Activated CD8-positive, alpha-beta T cell treated with anti-CD3 and anti-CD28 coated beads for 36 hours (primary cell): Measurements from ENCODE around the gene ESCO1. TPM values are rescaled to one million over a fixed set of nuclear protein-coding genes. Genes with fewer than 3 reads are reported as not detected.

Source experiments
- ATAC-seq: fragments of 200-7000 bp; cut with Tn5 transposase; one replicate; pipeline ENCODE4 v1.10.0; 2021; ENCODE audit warnings: mild to moderate bottlenecking, moderate library complexity
- CTCF ChIA-PET: fragments of 350-600 bp; sonication (Branson Sonifier 250); formaldehyde crosslinking; loops from one replicate; lab custom pipeline; 2021; ENCODE audit warnings: antibody characterized with exemption; lab: Charles Lee
- POLR2A ChIA-PET: fragments of 350-600 bp; sonication (Branson Sonifier 250); formaldehyde crosslinking; loops from one replicate; lab custom pipeline; 2021; ENCODE audit warnings: antibody characterized with exemption; lab: Charles Lee
- DNase-seq: peaks from one replicate; pipeline ENCODE4 v3.0.0-alpha.2; 2020
- H3K27ac Mint-ChIP-seq: one replicate; pipeline ENCODE4 v1.8.0; 2021; ENCODE audit warnings: mild to moderate bottlenecking, mixed read lengths
- H3K27me3 Mint-ChIP-seq: one replicate; pipeline ENCODE4 v1.8.0; 2021; ENCODE audit warnings: mixed read lengths
- H3K36me3 Mint-ChIP-seq: one replicate; pipeline ENCODE4 v1.8.0; 2021; ENCODE audit warnings: low read depth, mixed read lengths
- H3K4me1 Mint-ChIP-seq: one replicate; pipeline ENCODE4 v1.8.0; 2021; ENCODE audit warnings: low read depth, mixed read lengths
- H3K4me3 Mint-ChIP-seq: one replicate; pipeline ENCODE4 v1.8.0; 2021; ENCODE audit warnings: mild to moderate bottlenecking, moderate library complexity, mixed read lengths
- H3K9me3 Mint-ChIP-seq: one replicate; pipeline ENCODE4 v1.8.0; 2021; ENCODE audit warnings: mixed read lengths
- intact Hi-C: fragments of 100-400 bp; cut with micrococcal nuclease; formaldehyde crosslinking; loops from one replicate; pipeline ENCODE4 v1.10.0; 2022
- total RNA-seq, 2 experiments: library from RNA; stranded (reverse); gene quantifications; one replicate each; pipeline ENCODE4 v1.2.3, GENCODE V29; 2021
- TF ChIP-seq, protein P1 (sequence below): fragments of 200-600 bp; IDR thresholded peaks from one replicate; pipeline ENCODE4 v1.8.0; 2022; ENCODE audit warnings: antibody characterized with exemption, mild to moderate bottlenecking

ESCO1 gene
- total RNA-seq, 2 experiments from 2014 or later = 21.8 to 23.1 TPM

DNA sequence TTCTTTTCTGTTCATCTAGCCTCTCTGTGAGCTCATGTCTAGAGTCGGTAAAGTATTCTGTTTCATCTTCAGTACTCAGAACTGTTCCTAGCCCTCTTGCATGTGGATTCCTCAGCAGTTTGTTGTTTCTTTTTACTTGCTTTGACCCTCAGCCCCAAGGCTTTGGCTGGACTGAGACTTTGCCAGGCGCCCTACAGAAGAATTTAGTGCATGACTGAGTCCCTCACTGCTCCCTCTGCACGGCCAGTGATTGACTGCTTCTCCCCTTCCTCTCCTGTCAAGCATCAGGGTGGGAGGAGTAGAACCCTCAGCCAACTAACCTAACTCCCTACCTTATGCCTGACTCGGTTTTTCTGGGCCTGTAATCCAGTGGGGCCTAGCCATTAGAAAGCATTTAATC is 109.8 kb downstream of the ESCO1 start:
- ChIA-PET POLR2A (no interaction called here), CTCF (interaction anchor here (1.5 kb wide), 1 partner anchor 34 kb away, joined by 3 read pairs; no protein-coding TSS in a partner anchor)
- intact Hi-C loops = no loop called here
- H3K36me3 Mint-ChIP-seq = no peaks in the 10 kb centered on the region
- no peak overlapping the region for H3K4me3 Mint-ChIP-seq
- H3K9me3 Mint-ChIP-seq = no peaks in the 10 kb centered on the region
- H3K27me3 Mint-ChIP-seq = no peaks in the 10 kb centered on the region
- TF ChIP-seq, protein P1, sequence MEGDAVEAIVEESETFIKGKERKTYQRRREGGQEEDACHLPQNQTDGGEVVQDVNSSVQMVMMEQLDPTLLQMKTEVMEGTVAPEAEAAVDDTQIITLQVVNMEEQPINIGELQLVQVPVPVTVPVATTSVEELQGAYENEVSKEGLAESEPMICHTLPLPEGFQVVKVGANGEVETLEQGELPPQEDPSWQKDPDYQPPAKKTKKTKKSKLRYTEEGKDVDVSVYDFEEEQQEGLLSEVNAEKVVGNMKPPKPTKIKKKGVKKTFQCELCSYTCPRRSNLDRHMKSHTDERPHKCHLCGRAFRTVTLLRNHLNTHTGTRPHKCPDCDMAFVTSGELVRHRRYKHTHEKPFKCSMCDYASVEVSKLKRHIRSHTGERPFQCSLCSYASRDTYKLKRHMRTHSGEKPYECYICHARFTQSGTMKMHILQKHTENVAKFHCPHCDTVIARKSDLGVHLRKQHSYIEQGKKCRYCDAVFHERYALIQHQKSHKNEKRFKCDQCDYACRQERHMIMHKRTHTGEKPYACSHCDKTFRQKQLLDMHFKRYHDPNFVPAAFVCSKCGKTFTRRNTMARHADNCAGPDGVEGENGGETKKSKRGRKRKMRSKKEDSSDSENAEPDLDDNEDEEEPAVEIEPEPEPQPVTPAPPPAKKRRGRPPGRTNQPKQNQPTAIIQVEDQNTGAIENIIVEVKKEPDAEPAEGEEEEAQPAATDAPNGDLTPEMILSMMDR = no peak
- no peak overlapping the region for H3K27ac Mint-ChIP-seq
- ATAC-seq (no peak), DNase-seq (no peak)
- H3K4me1 Mint-ChIP-seq = no peaks in the 10 kb centered on the region

DNA sequence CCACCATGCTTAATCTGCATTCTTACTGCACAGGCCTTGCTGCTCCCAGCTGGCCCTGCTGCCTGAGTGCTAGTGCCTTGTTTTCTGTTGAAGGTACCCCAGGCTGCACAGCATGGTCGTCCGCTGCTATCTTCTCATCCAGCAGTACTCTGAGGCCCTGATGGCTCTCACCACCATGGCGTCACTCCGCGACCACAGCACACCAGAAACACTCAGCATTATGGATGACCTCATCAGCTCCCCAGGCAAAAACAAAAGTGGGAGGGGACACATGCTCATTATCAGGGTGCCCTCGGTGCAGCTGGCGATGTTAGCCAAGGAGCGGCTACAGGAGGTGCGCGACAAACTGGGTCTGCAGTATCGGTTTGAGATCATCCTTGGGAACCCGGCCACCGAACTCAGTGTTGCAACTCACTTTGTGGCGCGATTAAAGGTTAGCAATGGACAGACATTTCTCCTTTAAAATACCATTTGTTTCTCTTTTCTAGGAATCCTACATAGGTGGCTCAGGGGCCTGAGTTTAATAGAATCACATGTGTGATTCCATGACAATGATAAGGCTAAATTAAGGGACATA is 110.5 kb downstream of the ESCO1 start:
- Mint-ChIP-seq H3K4me1 (peaks cover 1% of the 10 kb centered on the region), H3K9me3 (no peaks in the 10 kb centered on the region), H3K27ac (no peak overlapping the region), H3K36me3 (no peaks in the 10 kb centered on the region), H3K4me3 (no peak overlapping the region), H3K27me3 (no peaks in the 10 kb centered on the region)
- DNase-seq (no peak), ATAC-seq (no peak)
- intact Hi-C loops = loop anchor here (5.0 to 10.0 kb wide), 3 partner anchors 75 to 467 kb away; no protein-coding TSS in a partner anchor
- ChIA-PET POLR2A (no interaction called here), CTCF (interaction anchor here (0.7 to 1.9 kb wide), 11 partner anchors 11 to 425 kb away, joined by 3 to 6 read pairs (median 3); partner anchors contain the start of gene SNRPD1)
- TF ChIP-seq, protein P1 = no peak

DNA sequence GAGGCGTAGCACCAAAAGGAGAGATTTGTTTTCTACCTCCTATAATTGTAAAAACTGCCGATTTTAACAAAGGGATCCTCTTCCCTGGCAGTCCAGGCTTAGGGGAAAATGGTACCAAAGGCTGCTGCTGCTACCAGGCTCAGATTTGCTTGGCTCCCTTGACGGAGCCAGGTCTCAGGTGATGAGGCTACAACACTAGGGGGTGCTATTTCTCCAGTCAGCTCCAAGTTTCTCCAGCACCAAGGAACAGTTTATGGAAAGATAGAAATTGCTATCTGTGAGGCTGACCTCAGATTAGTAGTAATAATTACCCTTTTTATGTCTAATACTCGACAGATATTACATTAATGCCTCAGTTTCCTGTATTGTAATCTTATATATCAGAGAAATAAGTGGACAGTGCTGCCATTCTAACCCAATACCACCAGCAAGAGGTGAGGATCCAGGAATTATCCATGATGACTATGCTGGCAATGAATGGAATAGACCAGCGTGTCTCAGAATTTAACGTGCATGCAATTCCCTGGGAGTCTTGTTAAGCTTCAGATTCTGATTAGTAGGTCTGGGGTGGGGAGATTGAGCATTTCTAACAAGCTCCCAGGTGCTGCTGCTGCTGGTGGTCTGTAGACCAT is 111.3 kb downstream of the ESCO1 start:
- ATAC-seq = peak; percentile 37
- intact Hi-C loops = loop anchor here (5.0 to 10.0 kb wide), 3 partner anchors 74 to 468 kb away; no protein-coding TSS in a partner anchor
- Mint-ChIP-seq H3K27me3 (no peaks in the 10 kb centered on the region), H3K4me1 (peaks cover 1% of the 10 kb centered on the region), H3K36me3 (no peaks in the 10 kb centered on the region), H3K27ac (no peak overlapping the region), H3K9me3 (no peaks in the 10 kb centered on the region), H3K4me3 (no peak overlapping the region)
- ChIA-PET CTCF (interaction anchor here (0.7 to 1.9 kb wide), 18 partner anchors 11 to 426 kb away, joined by 3 to 6 read pairs (median 3); partner anchors contain the start of gene SNRPD1), POLR2A (no interaction called here)
- TF ChIP-seq, protein P1 = peak; percentile 90
- peak; percentile 46 for DNase-seq

DNA sequence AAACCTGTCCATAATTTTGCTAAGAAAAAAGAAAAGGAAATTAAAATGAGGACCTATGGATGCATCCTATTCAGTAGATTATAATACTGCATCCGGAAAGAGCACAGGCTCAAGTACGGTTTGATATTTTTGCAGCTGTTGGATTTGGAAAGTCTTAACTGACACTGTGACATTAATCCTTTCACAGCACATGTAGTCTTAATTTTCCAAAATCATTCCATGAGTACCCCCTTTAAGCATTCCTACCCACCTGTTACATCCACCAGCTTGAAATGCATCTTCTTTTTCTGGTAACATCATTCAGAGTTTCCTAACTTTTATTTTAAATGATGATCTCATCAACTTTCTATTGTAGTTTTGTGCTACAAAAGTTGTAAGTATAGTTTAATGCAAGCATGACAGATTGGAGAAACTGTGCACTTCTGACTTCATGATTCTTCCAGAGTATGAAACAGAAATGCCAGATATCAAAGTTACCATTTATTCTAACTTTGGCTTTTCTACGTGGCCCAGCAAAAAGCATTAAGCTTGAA is 113.5 kb downstream of the ESCO1 start:
- Mint-ChIP-seq H3K9me3 (no peaks in the 10 kb centered on the region), H3K27ac (no peak overlapping the region), H3K4me3 (no peak overlapping the region), H3K27me3 (no peaks in the 10 kb centered on the region), H3K4me1 (peaks cover 1% of the 10 kb centered on the region), H3K36me3 (no peaks in the 10 kb centered on the region)
- ATAC-seq (no peak), DNase-seq (no peak)
- POLR2A ChIA-PET = no interaction called here
- CTCF ChIA-PET = interaction anchor here (1.3 to 2.0 kb wide), 3 partner anchors 10 to 469 kb away, joined by 4 to 9 read pairs (median 4); partner anchors contain the start of gene ESCO1
- intact Hi-C loops = loop anchor here (5.0 to 10.0 kb wide), 3 partner anchors 72 to 470 kb away; no protein-coding TSS in a partner anchor
- TF ChIP-seq, protein P1 = no peak
